PC-9 (cell line): Measurements from ENCODE around the gene TRAPPC12. TPM values are rescaled to one million over a fixed set of nuclear protein-coding genes. Genes with fewer than 3 reads are reported as not detected.

Experiments used
- BruUV-seq: library from RNA; stranded (reverse); fragments of 400-500 nt; replicated peaks from 2 replicates; lab custom pipeline; 2021; lab: Mats Ljungman, UMichigan
- CTCF ChIA-PET: fragments of 300-600 bp; sonication (Branson Sonifier 250); formaldehyde crosslinking; loops from one replicate; lab custom pipeline; 2022; ENCODE audit warnings: antibody characterized with exemption; lab: Charles Lee
- POLR2A ChIA-PET: fragments of 300-600 bp; sonication (Branson Sonifier 250); formaldehyde crosslinking; loops from one replicate; lab custom pipeline; 2022; ENCODE audit warnings: antibody characterized with exemption; ENCODE audit not compliant: unreplicated experiment; lab: Charles Lee
- DNase-seq, 2 experiments: peaks; one replicate each; pipeline versions ENCODE4 v3.0.0 to v3.0.0-alpha.2; 2015 to 2022; ENCODE audit warnings: mixed read lengths in 1 of 2
- H2AFZ ChIP-seq: fragments of 200-600 bp; sonication (generic); 2 replicates; pipeline ENCODE4 v1.8.1; 2017; ENCODE audit warnings: antibody characterized with exemption
- H3F3A ChIP-seq: fragments of 200-600 bp; sonication (generic); 2 replicates; pipeline ENCODE4 v1.8.1; 2017; ENCODE audit warnings: antibody characterized with exemption, mild to moderate bottlenecking, low read depth; ENCODE audit not compliant: insufficient read depth
- H3K27ac ChIP-seq: fragments of 200-600 bp; sonication (generic); 2 replicates; pipeline ENCODE4 v1.6.1; 2016; ENCODE audit warnings: mixed run types
- H3K27me3 ChIP-seq: fragments of 200-600 bp; sonication (generic); 2 replicates; pipeline ENCODE4 v1.6.1; 2016; ENCODE audit warnings: low read depth, mixed run types; ENCODE audit not compliant: insufficient read depth
- H3K36me3 ChIP-seq: fragments of 200-600 bp; sonication (generic); 2 replicates; pipeline ENCODE4 v1.6.1; 2016; ENCODE audit warnings: low read depth, mixed run types
- H3K4me1 ChIP-seq: fragments of 200-600 bp; sonication (generic); replicated peaks from 2 replicates; pipeline ENCODE4 v1.6.1; 2016; ENCODE audit warnings: mixed run types; ENCODE audit not compliant: insufficient read depth
- H3K4me2 ChIP-seq: fragments of 200-600 bp; sonication (generic); 2 replicates; pipeline ENCODE4 v1.6.1; 2017; ENCODE audit warnings: mixed run types
- H3K4me3 ChIP-seq: fragments of 200-600 bp; sonication (generic); 2 replicates; pipeline ENCODE4 v1.6.1; 2016; ENCODE audit warnings: mixed run types
- H3K79me2 ChIP-seq: fragments of 200-600 bp; sonication (generic); 2 replicates; pipeline ENCODE4 v1.6.1; 2017; ENCODE audit warnings: low read depth, mixed run types
- H3K9me2 ChIP-seq: fragments of 200-600 bp; sonication (generic); 2 replicates; pipeline ENCODE4 v1.8.1; 2017; ENCODE audit warnings: mild to moderate bottlenecking; ENCODE audit not compliant: insufficient read depth
- H3K9me3 ChIP-seq: fragments of 200-600 bp; sonication (generic); 2 replicates; pipeline ENCODE4 v1.8.1; 2016; ENCODE audit warnings: low read depth; ENCODE audit not compliant: insufficient read depth
- H4K20me1 ChIP-seq: fragments of 200-600 bp; sonication (generic); 2 replicates; pipeline ENCODE4 v1.8.1; 2017; ENCODE audit not compliant: insufficient read depth
- EZH2 ChIP-seq: fragments of 200-600 bp; sonication (generic); IDR thresholded peaks from 2 replicates; pipeline ENCODE4 v1.8.0; 2017; ENCODE audit warnings: antibody characterized with exemption, low read depth
- intact Hi-C: fragments of 100-400 bp; cut with micrococcal nuclease; formaldehyde crosslinking; loops from one replicate; pipeline ENCODE4 v1.10.0; 2022; ENCODE audit not compliant: unreplicated experiment
- total RNA-seq: library from RNA; stranded (reverse); gene quantifications from 2 replicates; pipeline ENCODE4 v1.2.3, GENCODE V29; 2021
- TF ChIP-seq, protein P1 (sequence below): fragments of 200-600 bp; sonication (generic); conservative IDR thresholded peaks from 2 replicates; pipeline ENCODE4 v1.6.1; 2017; ENCODE audit warnings: mixed run types, antibody characterized with exemption, mild to moderate bottlenecking, moderate library complexity

TRAPPC12 gene
- total RNA-seq, 1 experiment from 2014 or later, result 69.3 TPM

DNA sequence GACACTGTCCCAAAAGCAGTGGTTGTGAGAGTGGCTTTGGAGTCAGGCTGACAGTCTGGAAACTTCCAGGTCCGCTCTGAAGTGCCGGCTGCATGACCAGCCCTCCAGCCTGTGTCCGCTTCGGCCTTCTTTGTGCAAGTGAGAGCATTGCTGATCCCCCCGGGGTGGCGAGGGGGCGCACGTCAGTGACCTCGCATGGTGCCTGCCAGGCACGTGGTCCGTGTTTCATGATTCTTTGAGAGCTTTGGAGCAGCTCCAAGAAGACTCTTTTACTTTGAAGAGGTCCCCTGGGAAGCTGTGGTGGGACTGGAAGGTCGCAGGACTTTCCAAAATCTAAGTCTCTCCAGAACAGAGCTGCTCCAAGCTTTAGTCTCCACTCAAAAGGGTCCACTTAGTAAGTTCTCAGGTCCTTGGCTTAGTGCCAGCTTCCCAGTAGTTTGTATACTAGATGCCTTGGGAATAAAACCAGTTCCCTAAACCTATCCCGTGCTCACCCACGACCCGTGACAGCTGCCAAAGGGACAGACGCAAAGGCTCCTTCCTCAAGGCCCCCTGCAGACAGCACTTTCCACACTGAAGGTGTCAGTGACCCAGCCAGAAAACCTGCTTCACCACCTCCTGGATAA is 71.0 kb downstream of the TRAPPC12 start:
- no peaks in the 10 kb centered on the region for H3K9me3 ChIP-seq
- intact Hi-C loops, result no loop called here
- no peak overlapping the region for H3K27ac ChIP-seq
- H3K27me3 ChIP-seq, result no peaks in the 10 kb centered on the region
- no peak overlapping the region for H3K4me2 ChIP-seq
- no peaks in the 10 kb centered on the region for H3F3A ChIP-seq
- H4K20me1 ChIP-seq, result peaks cover 15% of the 10 kb centered on the region
- no peak for TF ChIP-seq EZH2
- TF ChIP-seq, protein P1, sequence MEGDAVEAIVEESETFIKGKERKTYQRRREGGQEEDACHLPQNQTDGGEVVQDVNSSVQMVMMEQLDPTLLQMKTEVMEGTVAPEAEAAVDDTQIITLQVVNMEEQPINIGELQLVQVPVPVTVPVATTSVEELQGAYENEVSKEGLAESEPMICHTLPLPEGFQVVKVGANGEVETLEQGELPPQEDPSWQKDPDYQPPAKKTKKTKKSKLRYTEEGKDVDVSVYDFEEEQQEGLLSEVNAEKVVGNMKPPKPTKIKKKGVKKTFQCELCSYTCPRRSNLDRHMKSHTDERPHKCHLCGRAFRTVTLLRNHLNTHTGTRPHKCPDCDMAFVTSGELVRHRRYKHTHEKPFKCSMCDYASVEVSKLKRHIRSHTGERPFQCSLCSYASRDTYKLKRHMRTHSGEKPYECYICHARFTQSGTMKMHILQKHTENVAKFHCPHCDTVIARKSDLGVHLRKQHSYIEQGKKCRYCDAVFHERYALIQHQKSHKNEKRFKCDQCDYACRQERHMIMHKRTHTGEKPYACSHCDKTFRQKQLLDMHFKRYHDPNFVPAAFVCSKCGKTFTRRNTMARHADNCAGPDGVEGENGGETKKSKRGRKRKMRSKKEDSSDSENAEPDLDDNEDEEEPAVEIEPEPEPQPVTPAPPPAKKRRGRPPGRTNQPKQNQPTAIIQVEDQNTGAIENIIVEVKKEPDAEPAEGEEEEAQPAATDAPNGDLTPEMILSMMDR, result no peak
- BruUV-seq, result no TSS peak
- no peak for DNase-seq
- no peak overlapping the region for H3K4me3 ChIP-seq
- H3K9me2 ChIP-seq, result no peaks in the 10 kb centered on the region
- POLR2A ChIA-PET, result interaction anchor here (0.6 kb wide), 1 partner anchor 71 kb away, joined by 4 read pairs; the partner anchor contains the start of gene TRAPPC12
- H2AFZ ChIP-seq, result no peak overlapping the region
- H3K79me2 ChIP-seq, result no peaks in the 10 kb centered on the region
- no peaks in the 10 kb centered on the region for H3K4me1 ChIP-seq
- CTCF ChIA-PET, result no interaction called here
- peaks cover 21% of the 10 kb centered on the region for H3K36me3 ChIP-seq

GRCh38 chr2:3451169-3451568 is 71.7 kb downstream of the TRAPPC12 start:
- intact Hi-C loops, result no loop called here
- Histone ChIP-seq H3K4me3 (no peak overlapping the region), H3K79me2 (no peaks in the 10 kb centered on the region), H4K20me1 (peaks cover 15% of the 10 kb centered on the region), H3K4me1 (no peaks in the 10 kb centered on the region), H3K4me2 (no peak overlapping the region), H2AFZ (no peak overlapping the region), H3K27ac (no peak overlapping the region), H3F3A (no peaks in the 10 kb centered on the region), H3K27me3 (no peaks in the 10 kb centered on the region), H3K9me3 (no peaks in the 10 kb centered on the region), H3K9me2 (no peaks in the 10 kb centered on the region), H3K36me3 (peaks cover 15% of the 10 kb centered on the region)
- ChIA-PET CTCF (no interaction called here), POLR2A (interaction anchor here (0.6 kb wide), 1 partner anchor 72 kb away, joined by 4 read pairs; the partner anchor contains the start of gene TRAPPC12)
- no peak for TF ChIP-seq EZH2
- TF ChIP-seq, protein P1, result no peak
- no TSS peak for BruUV-seq
- no peak for DNase-seq

- Histone ChIP-seq H3K27ac (no peak overlapping the region), H3K27me3 (no peaks in the 10 kb centered on the region), H3K9me3 (no peaks in the 10 kb centered on the region), H3K4me3 (no peak overlapping the region), H3K4me2 (no peak overlapping the region), H4K20me1 (peaks cover 15% of the 10 kb centered on the region), H3K79me2 (no peaks in the 10 kb centered on the region), H3K36me3 (peaks cover 7% of the 10 kb centered on the region; the same call in 1 of the 2 replicates), H3K9me2 (no peaks in the 10 kb centered on the region), H3K4me1 (no peaks in the 10 kb centered on the region), H2AFZ (no peak overlapping the region), H3F3A (no peaks in the 10 kb centered on the region)
- no TSS peak for BruUV-seq
- intact Hi-C loops, result no loop called here
- ChIA-PET POLR2A (no interaction called here), CTCF (interaction anchor here (0.6 kb wide), 1 partner anchor 68 kb away, joined by 9 read pairs; no protein-coding TSS in a partner anchor)
- DNase-seq, result no peak
- TF ChIP-seq EZH2, result no peak
- TF ChIP-seq, protein P1, result no peak
These were observed 72.6 kb downstream of the TRAPPC12 start for GRCh38 chr2:3451926-3452671.
